Measurements from ENCODE around the gene EBPL.

GRCh38 chr13:49657241-49657641 is 34.0 kb downstream of the EBPL start:
- TF ChIP-seq CTCF (IDR thresholded peaks at IDR 0.05) (no peak), POLR2A (IDR thresholded peaks at IDR 0.05) (no peak)

Measured in heart left ventricle (tissue), 13 donors.